GM15510 (cell line): ENCODE results near the gene ZFP69B.
A peak's percentile ranks its signal among the peaks of the same experiment; 100 is the strongest.

ENCODE experiments used
- POLR2A ChIP-seq: IDR thresholded peaks from 3 replicates; pipeline ENCODE4 v1.6.1; 2011; ENCODE audit warnings: borderline replicate concordance; ENCODE audit not compliant: insufficient read length; ENCODE audit errors: extremely low read depth

Gene ZFP69B

GRCh38 chr1:40449684-40450494 lies at the start of gene ZFP69B:
Gene ZFP69B, plus strand, starts transcription at chr1:40450476. Its CDS starts 486 bp downstream, at chr1:40450962.
- peak; percentile 72 for TF ChIP-seq POLR2A

- TF ChIP-seq POLR2A, result no peak
Measured at GRCh38 chr1:40401473-40402201, 48.6 kb upstream of the ZFP69B start.

- no peak for TF ChIP-seq POLR2A
Measured at GRCh38 chr1:40404670-40405462, 45.4 kb upstream of the ZFP69B start.

- TF ChIP-seq POLR2A, result no peak
Measured at GRCh38 chr1:40405812-40406211, 44.5 kb upstream of the ZFP69B start.

GRCh38 chr1:40407453-40407852 lies 42.8 kb upstream of the ZFP69B start:
- no peak for TF ChIP-seq POLR2A

- no peak for TF ChIP-seq POLR2A
Measured at GRCh38 chr1:40409467-40409866, 40.8 kb upstream of the ZFP69B start.

GRCh38 chr1:40411294-40411693 lies 39.0 kb upstream of the ZFP69B start:
- TF ChIP-seq POLR2A, result no peak

GRCh38 chr1:40411843-40412242 lies 38.4 kb upstream of the ZFP69B start:
- no peak for TF ChIP-seq POLR2A

GRCh38 chr1:40413527-40414252 lies 36.6 kb upstream of the ZFP69B start:
- no peak for TF ChIP-seq POLR2A

GRCh38 chr1:40414331-40414730 lies 35.9 kb upstream of the ZFP69B start:
- TF ChIP-seq POLR2A, result no peak

GRCh38 chr1:40416709-40417108 lies 33.6 kb upstream of the ZFP69B start:
- no peak for TF ChIP-seq POLR2A

GRCh38 chr1:40421431-40422384 lies 28.6 kb upstream of the ZFP69B start:
- no peak for TF ChIP-seq POLR2A

GRCh38 chr1:40422630-40423263 lies 27.5 kb upstream of the ZFP69B start:
- no peak for TF ChIP-seq POLR2A
